ENCODE measurements around the gene MYO9A. TPM values are rescaled to one million over a fixed set of nuclear protein-coding genes. Genes with fewer than 3 reads are reported as not detected.
A peak's percentile ranks its signal among the peaks of the same experiment; 100 is the strongest.

Gene MYO9A
- total and polyA plus RNA-seq, 2 donors (not counting 1 experiment from before 2014, with no cell fraction given), result 6.2 to 66.1 TPM

GRCh38 chr15:72009222-72009621 lies 108.7 kb downstream of the MYO9A start:
- peaks cover 4% of the 10 kb centered on the region for H3K4me1 Mint-ChIP-seq
- ATAC-seq (ENCODE audit: low read depth) (no peak), DNase-seq (no peak)
- Histone ChIP-seq H3K27ac (ENCODE audit: low read length in 2 of 2) (no peak overlapping the region), H2AFZ (ENCODE audit: insufficient read depth, low read depth, low read length, poor library complexity, severe bottlenecking) (no peak overlapping the region), H3K4me3 (ENCODE audit: control extremely low read depth in 1 of 5, extremely low read depth in 1 of 5, insufficient read depth in 1 of 5, low read depth in 2 of 5, low read length in 4 of 5) (no peak overlapping the region), H3K9ac (ENCODE audit: low read length) (no peak overlapping the region), H3K27me3 (replicated peaks in 1 of 4; ENCODE audit: control extremely low read depth in 1 of 4, control insufficient read depth in 3 of 4, insufficient read depth in 4 of 4, low read length in 3 of 4) (no peaks in the 10 kb centered on the region), H4K20me1 (ENCODE audit: control insufficient read depth, insufficient read depth, low read length, poor library complexity, severe bottlenecking) (no peaks in the 10 kb centered on the region), H3K4me2 (replicated peaks; ENCODE audit: low read depth, low read length, poor library complexity, severe bottlenecking) (no peak overlapping the region), H3K4me1 (ENCODE audit: control insufficient read depth in 2 of 2, insufficient read depth in 2 of 2, low read length in 2 of 2) (no peaks in the 10 kb centered on the region), H3K36me3 (replicated peaks in 1 of 2; ENCODE audit: control extremely low read depth in 1 of 2, control insufficient read depth in 1 of 2, extremely low read depth in 1 of 2, insufficient read depth in 2 of 2, low read length in 1 of 2) (peaks cover 3 to 10% of the 10 kb centered on the region in 2 experiments), H3K79me2 (ENCODE audit: control insufficient read depth, insufficient read depth, low read length) (no peaks in the 10 kb centered on the region), H3K9me3 (ENCODE audit: control extremely low read depth in 1 of 3, control insufficient read depth in 2 of 3, insufficient read depth in 1 of 3, low read length in 2 of 3) (no peaks in the 10 kb centered on the region)
- intact Hi-C loops (cut with micrococcal nuclease), result no loop called here
- no CpG with 5 or more reads among the region's 2 CpGs for WGBS (ENCODE audit: insufficient coverage)
- no peak overlapping the region for H3K4me3 Mint-ChIP-seq
- no peaks in the 10 kb centered on the region for H3K27me3 Mint-ChIP-seq
- H3K9me3 Mint-ChIP-seq (ENCODE audit: insufficient read depth), result no peaks in the 10 kb centered on the region
- no peak overlapping the region for H3K27ac Mint-ChIP-seq
- CTCF ChIA-PET, result no interaction called here
- POLR2A ChIA-PET, result no interaction called here
- TF ChIP-seq CTCF (IDR thresholded peaks at IDR 0.05) (no peak), EZH2 (IDR thresholded peaks at IDR 0.05; ENCODE audit: borderline replicate concordance, insufficient read depth, low read depth, low read length, poor library complexity, severe bottlenecking) (no peak)

GRCh38 chr15:72006382-72006781 lies 111.6 kb downstream of the MYO9A start:
- Histone ChIP-seq H3K79me2 (ENCODE audit: control insufficient read depth, insufficient read depth, low read length) (no peaks in the 10 kb centered on the region), H3K9me3 (ENCODE audit: control extremely low read depth in 1 of 3, control insufficient read depth in 2 of 3, insufficient read depth in 1 of 3, low read length in 2 of 3) (no peaks in the 10 kb centered on the region), H3K4me3 (ENCODE audit: control extremely low read depth in 1 of 5, extremely low read depth in 1 of 5, insufficient read depth in 1 of 5, low read depth in 2 of 5, low read length in 4 of 5) (no peak overlapping the region), H3K9ac (ENCODE audit: low read length) (no peak overlapping the region), H4K20me1 (ENCODE audit: control insufficient read depth, insufficient read depth, low read length, poor library complexity, severe bottlenecking) (no peaks in the 10 kb centered on the region), H3K4me1 (ENCODE audit: control insufficient read depth in 2 of 2, insufficient read depth in 2 of 2, low read length in 2 of 2) (no peaks in the 10 kb centered on the region), H3K36me3 (replicated peaks in 1 of 2; ENCODE audit: control extremely low read depth in 1 of 2, control insufficient read depth in 1 of 2, extremely low read depth in 1 of 2, insufficient read depth in 2 of 2, low read length in 1 of 2) (peaks cover 0 to 17% of the 10 kb centered on the region in 2 experiments), H3K27me3 (replicated peaks in 1 of 4; ENCODE audit: control extremely low read depth in 1 of 4, control insufficient read depth in 3 of 4, insufficient read depth in 4 of 4, low read length in 3 of 4) (no peaks in the 10 kb centered on the region), H3K4me2 (replicated peaks; ENCODE audit: low read depth, low read length, poor library complexity, severe bottlenecking) (no peak overlapping the region), H3K27ac (ENCODE audit: low read length in 2 of 2) (no peak overlapping the region), H2AFZ (ENCODE audit: insufficient read depth, low read depth, low read length, poor library complexity, severe bottlenecking) (no peak overlapping the region)
- WGBS (ENCODE audit: insufficient coverage), result no CpG with 5 or more reads among the region's 4 CpGs
- TF ChIP-seq CTCF (IDR thresholded peaks at IDR 0.05), result no peak
- no peak for TF ChIP-seq EZH2 (IDR thresholded peaks at IDR 0.05; ENCODE audit: borderline replicate concordance, insufficient read depth, low read depth, low read length, poor library complexity, severe bottlenecking)
- ChIA-PET CTCF (no interaction called here), POLR2A (no interaction called here)
- Mint-ChIP-seq H3K9me3 (ENCODE audit: insufficient read depth) (no peaks in the 10 kb centered on the region), H3K4me3 (no peak overlapping the region), H3K27ac (peak overlapping the region; percentile 53), H3K4me1 (peaks cover 4% of the 10 kb centered on the region), H3K27me3 (no peaks in the 10 kb centered on the region)
- no peak for ATAC-seq (ENCODE audit: low read depth)
- no peak for DNase-seq
- intact Hi-C loops (cut with micrococcal nuclease), result no loop called here

Measured in B cell (primary cell).